ENCODE data around the gene RASD2.

Gene RASD2

DNA sequence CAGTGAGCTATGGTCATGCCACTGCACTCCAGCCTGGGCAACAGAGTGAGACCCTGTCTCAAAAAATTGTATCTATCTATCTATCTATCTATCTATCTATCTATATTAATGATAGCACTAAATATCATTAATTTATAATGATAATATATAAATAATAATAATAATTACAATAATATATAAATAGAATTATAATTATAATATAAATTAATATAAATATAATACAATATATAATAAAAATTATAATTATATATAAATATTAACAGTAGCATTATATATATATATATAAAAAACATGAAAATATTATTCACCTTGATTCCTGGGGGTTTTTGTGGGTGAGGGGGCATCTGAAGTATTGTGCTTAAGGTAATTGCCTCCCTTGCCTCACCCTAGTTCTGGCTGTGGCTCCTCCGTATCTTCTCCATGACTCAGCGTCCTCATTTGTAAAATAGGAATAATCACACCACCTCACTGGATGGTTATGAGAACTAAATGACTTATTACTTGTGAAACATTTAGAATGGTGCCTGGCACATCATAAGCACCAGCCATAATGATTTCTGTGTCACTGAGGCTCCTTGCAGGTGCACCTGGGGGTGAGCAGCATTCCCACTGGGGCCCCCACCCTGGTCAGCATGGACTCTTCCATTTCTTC is 18.8 kb downstream of the RASD2 start:
- no peak for DNase-seq (ENCODE audit: low read depth in 1 of 2, low spot score in 1 of 2)

- no peak for DNase-seq (ENCODE audit: low read depth in 1 of 2, low spot score in 1 of 2)
Observed at GRCh38 chr22:35560366-35560765, 19.7 kb downstream of the RASD2 start.

GRCh38 chr22:35560824-35561223 is 20.2 kb downstream of the RASD2 start:
- no peak for DNase-seq (ENCODE audit: low read depth in 1 of 2, low spot score in 1 of 2)

GRCh38 chr22:35561796-35562526 is 21.3 kb downstream of the RASD2 start:
- DNase-seq (ENCODE audit: low read depth in 1 of 2, low spot score in 1 of 2) = no peak

- no peak for DNase-seq (ENCODE audit: low read depth in 1 of 2, low spot score in 1 of 2)
Observed at GRCh38 chr22:35563211-35563610, 22.6 kb downstream of the RASD2 start.

GRCh38 chr22:35564975-35565867 is 24.6 kb downstream of the RASD2 start:
- no peak for DNase-seq (ENCODE audit: low read depth in 1 of 2, low spot score in 1 of 2)

GRCh38 chr22:35567351-35568141 is 26.9 kb downstream of the RASD2 start:
- no peak for DNase-seq (ENCODE audit: low read depth in 1 of 2, low spot score in 1 of 2)

DNA sequence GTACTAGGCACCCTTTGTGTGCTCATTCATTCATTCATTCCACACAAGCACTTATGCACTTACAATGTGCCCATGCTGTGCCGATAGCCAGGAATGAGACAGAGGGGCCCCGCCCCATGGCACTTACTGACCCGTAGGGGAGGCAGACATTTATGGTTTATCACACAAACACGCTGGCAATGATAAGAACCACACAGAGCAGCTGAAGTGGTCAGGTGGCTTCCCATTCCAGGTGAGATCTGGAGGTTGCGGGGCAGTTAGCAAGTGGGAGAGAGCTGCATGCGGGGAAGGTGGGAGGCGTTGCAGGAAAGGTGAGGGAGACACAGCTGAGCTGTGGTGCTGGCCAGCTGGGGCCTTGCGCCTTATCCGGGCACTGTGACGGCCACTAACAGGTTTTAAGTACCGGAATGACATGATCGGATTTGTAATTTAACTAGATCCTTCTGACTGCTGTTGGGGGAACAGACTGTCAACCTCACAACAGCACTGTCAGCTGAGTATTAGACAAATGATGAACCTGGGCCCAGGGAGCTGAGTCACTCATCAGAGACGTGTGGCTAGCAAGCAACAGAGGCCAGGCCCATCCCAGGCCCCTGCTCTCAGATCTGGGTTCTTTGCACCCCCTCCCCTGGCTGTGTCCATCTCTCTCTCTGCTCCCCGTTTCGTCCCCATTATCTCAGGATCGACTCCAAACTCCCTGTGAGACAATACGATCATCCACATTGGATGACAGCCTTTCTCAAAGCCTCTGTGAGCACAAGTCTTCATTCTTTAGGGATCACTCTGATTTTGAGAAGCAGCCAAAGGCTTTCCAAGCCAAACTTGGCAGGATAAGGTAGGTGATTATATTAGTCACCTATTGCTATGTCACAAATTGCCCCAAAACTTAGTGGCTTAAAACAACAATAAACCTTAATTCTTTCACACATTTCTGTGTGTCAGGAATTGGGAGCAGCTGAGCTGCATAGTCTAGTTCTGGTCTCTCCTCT is 28.4 kb downstream of the RASD2 start:
- no peak for DNase-seq (ENCODE audit: low read depth in 1 of 2, low spot score in 1 of 2)

- DNase-seq (ENCODE audit: low read depth in 1 of 2, low spot score in 1 of 2) = no peak
Observed at GRCh38 chr22:35569916-35570315, 29.3 kb downstream of the RASD2 start.

DNA sequence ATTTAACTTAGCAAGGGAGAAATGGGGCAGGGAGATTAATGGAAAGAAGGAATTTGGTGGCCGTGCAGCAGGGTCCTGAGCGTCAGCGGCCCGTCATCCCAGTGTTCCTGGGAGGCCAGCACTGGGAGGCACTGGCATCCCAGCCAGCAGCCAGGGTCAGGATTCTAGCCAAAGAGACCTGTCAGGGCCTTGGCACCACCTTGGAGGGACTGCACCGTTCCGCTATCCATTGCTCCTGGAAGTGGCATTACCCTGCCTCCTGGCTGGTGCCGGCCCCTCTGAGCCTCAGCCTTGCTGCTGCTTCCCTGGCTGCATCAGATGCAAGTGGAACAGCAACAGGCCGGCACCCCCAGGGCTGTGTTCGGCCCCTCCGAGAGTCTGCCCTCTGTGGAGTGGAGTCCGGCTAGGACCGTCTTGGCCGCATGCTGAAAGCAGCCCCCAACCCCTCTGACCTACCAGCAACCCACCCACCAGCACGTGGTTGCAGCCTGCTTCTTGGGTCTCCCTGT is 30.1 kb downstream of the RASD2 start:
- no peak for DNase-seq (ENCODE audit: low read depth in 1 of 2, low spot score in 1 of 2)

- DNase-seq (ENCODE audit: low read depth in 1 of 2, low spot score in 1 of 2) = no peak
Observed at GRCh38 chr22:35572556-35572955, 31.9 kb downstream of the RASD2 start.

DNA sequence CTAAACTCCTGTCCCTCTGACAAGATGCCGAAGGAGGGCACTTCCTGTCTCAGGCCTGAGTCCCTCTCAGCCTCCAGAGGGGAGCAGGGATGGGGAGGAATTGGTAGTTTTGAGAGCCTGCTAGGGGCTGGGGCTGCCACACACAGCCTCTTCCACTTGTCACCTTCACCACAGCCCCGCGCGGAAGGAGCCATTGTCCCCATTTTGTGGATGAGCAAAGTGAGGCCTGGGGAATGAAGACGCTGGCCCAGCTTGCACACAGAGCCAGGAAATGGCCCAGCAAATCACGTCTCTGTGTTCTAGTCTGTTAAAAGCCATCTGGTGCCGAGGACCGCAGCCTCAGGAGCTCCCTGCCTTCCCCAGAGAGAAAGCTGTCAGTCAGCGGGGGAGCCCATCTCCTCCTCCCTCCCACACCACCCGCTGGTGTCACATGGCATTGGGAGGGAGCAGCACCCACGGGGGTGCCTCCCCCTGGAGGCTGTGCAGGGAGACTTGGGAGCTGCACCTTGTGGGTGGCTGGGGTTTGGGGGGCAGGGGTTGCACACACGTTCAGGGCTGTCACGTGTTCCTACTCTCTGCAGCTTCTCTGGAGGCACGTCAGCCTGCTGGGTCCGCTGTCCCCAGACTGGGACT is 34.6 kb downstream of the RASD2 start:
- DNase-seq (ENCODE audit: low read depth in 1 of 2, low spot score in 1 of 2) = no peak

DNA sequence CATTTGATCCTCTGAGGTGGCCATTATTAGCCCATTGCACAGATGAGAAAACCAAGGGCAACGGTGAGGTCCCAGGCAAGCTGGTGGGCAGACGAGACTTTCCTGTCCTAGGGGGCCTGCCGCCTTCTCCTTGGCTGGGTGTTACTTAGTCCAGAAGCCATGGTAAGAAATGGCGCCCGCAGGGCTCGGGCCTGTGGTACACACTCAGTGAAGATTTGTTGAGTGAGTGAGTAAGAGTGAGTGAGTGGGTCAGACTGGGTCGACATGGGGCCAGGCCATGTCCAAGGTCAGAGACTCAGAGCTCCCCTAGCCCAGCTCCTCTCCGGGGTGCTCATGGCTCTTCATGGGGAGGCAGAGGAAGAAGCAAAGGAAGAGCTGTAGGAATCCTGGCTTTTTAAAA is 36.0 kb downstream of the RASD2 start:
- DNase-seq (ENCODE audit: low read depth in 1 of 2, low spot score in 1 of 2) = no peak

DNA sequence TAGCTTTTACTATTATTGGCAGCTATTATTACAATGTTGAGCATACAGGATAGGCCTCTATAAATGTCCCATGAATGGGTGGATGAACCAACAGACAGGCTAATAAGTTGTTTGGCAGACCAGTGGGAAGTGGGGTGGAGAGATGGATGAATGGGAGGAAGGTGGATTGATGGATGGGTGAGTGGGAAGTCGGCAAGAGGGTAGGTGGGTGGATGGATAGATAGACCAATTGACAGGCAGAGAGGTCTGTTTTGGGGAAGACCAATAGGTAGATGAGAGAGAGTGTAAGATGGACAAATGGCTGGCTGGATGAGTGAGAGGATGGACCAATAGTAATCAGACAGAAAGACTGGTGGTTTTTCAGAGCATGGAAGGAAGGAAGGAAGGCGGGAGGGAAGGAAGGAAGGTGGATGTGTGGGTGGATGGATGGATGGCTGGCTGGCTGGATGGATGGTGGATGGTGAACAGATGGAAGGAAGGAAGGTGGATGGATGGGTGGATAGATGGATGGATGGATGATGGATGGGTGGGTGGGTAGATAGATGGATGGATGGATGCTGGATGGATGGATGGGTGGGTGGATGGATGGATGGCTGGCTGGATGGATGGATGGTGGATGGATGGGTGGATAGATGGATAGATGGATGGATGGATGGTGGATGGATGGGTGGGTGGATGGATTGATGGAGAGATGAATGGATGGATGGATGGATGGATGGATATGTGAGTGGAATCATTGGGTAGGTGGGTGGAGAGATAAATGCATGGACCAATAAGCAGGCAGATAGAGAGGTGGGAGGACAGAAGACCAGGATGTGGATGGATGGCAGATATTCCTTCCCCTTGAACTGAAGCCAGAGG is 37.4 kb downstream of the RASD2 start:
- no peak for DNase-seq (ENCODE audit: low read depth in 1 of 2, low spot score in 1 of 2)

GRCh38 chr22:35578836-35579575 is 38.4 kb downstream of the RASD2 start:
- no peak for DNase-seq (ENCODE audit: low read depth in 1 of 2, low spot score in 1 of 2)

DNA sequence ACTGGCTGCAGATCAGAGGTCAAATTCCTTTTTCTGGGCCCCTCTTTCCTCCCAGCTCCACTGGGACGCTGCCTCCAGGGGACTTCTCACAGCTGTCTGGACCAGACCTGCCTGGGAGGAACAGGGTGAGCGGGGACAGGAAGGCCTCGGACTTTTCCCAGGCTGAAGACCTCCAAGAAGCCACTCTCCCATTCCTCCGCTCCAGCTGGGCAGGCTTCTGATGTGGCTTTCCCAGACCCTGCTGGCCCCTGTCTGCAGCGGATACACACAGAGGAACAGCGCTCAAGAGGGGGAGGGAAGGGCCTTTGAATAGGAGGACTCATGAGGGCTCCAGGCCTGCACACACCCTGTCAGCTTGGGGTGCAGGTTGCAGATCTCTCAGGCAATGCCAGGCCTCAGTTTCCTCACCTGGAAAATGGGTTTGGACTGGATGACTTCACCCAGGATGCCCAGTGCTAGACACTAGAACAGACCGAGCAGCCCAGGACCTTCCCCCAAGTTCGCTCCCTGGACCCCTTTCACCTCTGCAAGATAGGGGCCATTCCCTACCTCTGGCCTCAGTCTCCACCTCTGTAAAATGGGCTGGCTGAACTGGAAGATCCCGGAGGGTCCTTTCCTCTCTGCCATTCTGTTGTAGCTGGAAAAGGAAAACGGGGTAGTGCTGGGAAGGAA is 39.9 kb downstream of the RASD2 start:
- DNase-seq (ENCODE audit: low read depth in 1 of 2, low spot score in 1 of 2) = no peak

DNA sequence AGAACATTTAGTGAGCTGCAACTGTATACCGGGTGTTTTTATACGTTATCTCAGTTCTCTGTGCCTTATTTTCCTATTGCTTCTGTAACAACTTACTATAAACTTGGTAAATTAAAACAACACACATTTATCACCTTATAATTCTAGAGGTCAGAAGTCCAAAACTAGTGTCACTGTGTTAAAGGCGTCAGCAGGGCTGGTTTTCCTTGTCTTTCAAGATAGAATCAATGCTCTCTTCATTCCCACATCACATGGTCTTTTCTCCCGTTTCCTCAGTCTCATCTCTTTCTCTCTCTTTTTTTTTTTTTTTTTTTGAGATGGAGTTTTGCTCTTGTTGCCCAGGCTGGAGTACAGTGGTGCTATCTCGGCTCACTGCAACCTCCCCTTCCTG is 40.4 kb downstream of the RASD2 start:
- no peak for DNase-seq (ENCODE audit: low read depth in 1 of 2, low spot score in 1 of 2)

Data from activated T-helper 1 cell treated with anti-CD3 and anti-CD28 coated beads, Interleukin-2, amount 50 U/mL, for 16 hours (primary cell).